GM12878 (cell line): Measurements from ENCODE around the gene TLR10.

Source experiments
- BACH1 ChIP-seq: fragments of 450-650 bp; IDR thresholded peaks from 2 replicates; pipeline ENCODE4 v1.6.1; 2017; ENCODE audit warnings: mild to moderate bottlenecking, borderline replicate concordance
- CHD2 ChIP-seq: IDR thresholded peaks from 2 replicates; pipeline ENCODE4 v1.6.1; 2011; ENCODE audit warnings: low read depth, low read length, improper control_type of control experiment, borderline replicate concordance
- EED ChIP-seq: sonication (generic); IDR thresholded peaks from 2 replicates; pipeline ENCODE4 v1.6.1; 2016; ENCODE audit warnings: antibody characterized with exemption, low read depth
- EZH2 ChIP-seq: IDR thresholded peaks from 2 replicates; pipeline ENCODE4 v1.6.1; 2012; ENCODE audit warnings: low read depth, mild to moderate bottlenecking, control low read depth, inconsistent platforms, low read length, borderline replicate concordance; ENCODE audit not compliant: control insufficient read depth
- IKZF1 ChIP-seq: fragments of 450-650 bp; conservative IDR thresholded peaks from 2 replicates; pipeline ENCODE4 v1.6.1; 2017; ENCODE audit warnings: antibody characterized with exemption, mild to moderate bottlenecking
- RAD21 ChIP-seq: IDR thresholded peaks from 2 replicates; pipeline ENCODE4 v1.6.1; 2011; ENCODE audit warnings: mild to moderate bottlenecking, low read depth, low read length, moderate library complexity; ENCODE audit not compliant: insufficient read depth
- TCF12 ChIP-seq: IDR thresholded peaks from 2 replicates; pipeline ENCODE4 v1.6.1; 2011; ENCODE audit warnings: low read depth, mild to moderate bottlenecking, low read length
- YY1 ChIP-seq: IDR thresholded peaks from 2 replicates; pipeline ENCODE4 v1.6.1; 2011; ENCODE audit warnings: low read depth, mild to moderate bottlenecking, low read length
- ZNF24 ChIP-seq: fragments of 450-650 bp; IDR thresholded peaks from 2 replicates; pipeline ENCODE4 v1.6.1; 2017; ENCODE audit warnings: antibody characterized with exemption, mild to moderate bottlenecking
- TF ChIP-seq, protein P1 (sequence below), 3 experiments: IDR thresholded peaks in 2 of 3; conservative IDR thresholded peaks in 1 of 3; 2 replicates each; pipeline ENCODE4 v1.5.1; 2011; ENCODE audit warnings: low read depth in 3 of 3, low read length in 3 of 3, mild to moderate bottlenecking in 3 of 3, control low read depth in 2 of 3, moderate library complexity in 2 of 3, inconsistent platforms in 1 of 3, mixed read lengths in 1 of 3; ENCODE audit not compliant: control insufficient read depth in 2 of 3, insufficient read depth in 1 of 3; ENCODE audit errors: extremely low read depth in 1 of 3

- TF ChIP-seq RAD21: no peak
- no peak for TF ChIP-seq IKZF1
- TF ChIP-seq EZH2: no peak
- TF ChIP-seq EED: no peak
- TF ChIP-seq CHD2: no peak
- TF ChIP-seq, protein P1, sequence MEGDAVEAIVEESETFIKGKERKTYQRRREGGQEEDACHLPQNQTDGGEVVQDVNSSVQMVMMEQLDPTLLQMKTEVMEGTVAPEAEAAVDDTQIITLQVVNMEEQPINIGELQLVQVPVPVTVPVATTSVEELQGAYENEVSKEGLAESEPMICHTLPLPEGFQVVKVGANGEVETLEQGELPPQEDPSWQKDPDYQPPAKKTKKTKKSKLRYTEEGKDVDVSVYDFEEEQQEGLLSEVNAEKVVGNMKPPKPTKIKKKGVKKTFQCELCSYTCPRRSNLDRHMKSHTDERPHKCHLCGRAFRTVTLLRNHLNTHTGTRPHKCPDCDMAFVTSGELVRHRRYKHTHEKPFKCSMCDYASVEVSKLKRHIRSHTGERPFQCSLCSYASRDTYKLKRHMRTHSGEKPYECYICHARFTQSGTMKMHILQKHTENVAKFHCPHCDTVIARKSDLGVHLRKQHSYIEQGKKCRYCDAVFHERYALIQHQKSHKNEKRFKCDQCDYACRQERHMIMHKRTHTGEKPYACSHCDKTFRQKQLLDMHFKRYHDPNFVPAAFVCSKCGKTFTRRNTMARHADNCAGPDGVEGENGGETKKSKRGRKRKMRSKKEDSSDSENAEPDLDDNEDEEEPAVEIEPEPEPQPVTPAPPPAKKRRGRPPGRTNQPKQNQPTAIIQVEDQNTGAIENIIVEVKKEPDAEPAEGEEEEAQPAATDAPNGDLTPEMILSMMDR (IDR thresholded peaks at IDR 0.05 in 2 of 3, conservative IDR thresholded peaks at IDR 0.05 in 1 of 3; ENCODE audit: control insufficient read depth in 2 of 3, extremely low read depth in 1 of 3, insufficient read depth in 1 of 3, low read depth in 3 of 3, low read length in 3 of 3): no peak
- TF ChIP-seq YY1: no peak
- peak; percentile 80 for TF ChIP-seq ZNF24
- no peak for TF ChIP-seq TCF12
- no peak for TF ChIP-seq BACH1
Measured at GRCh38 chr4:38779790-38780189, 3.0 kb downstream of the TLR10 start.
